Measurements from ENCODE around the gene ZNF768. TPM values are rescaled to one million over a fixed set of nuclear protein-coding genes. Genes with fewer than 3 reads are reported as not detected.
"Not testable (repeated sequence)": the region's sequence is repeated elsewhere in the genome, so short reads cannot be mapped to it uniquely, and the experiment has no call there.

The ZNF768 gene
- total and polyA plus RNA-seq, 4 donors: 11.2 to 55.7 (median 45.8) TPM

- no peak overlapping the region for H3K4me3 ChIP-seq (ENCODE audit: low read depth, low read length)
- 78% methylated on average over 5 of the region's 5 CpGs for WGBS (ENCODE audit: insufficient coverage)
- no peaks in the 10 kb centered on the region for H3K4me1 ChIP-seq (ENCODE audit: control insufficient read depth, insufficient read depth, low read length)
- H3K27me3 ChIP-seq (ENCODE audit: control insufficient read depth, insufficient read depth, low read length): no peaks in the 10 kb centered on the region
- H3K27ac ChIP-seq (ENCODE audit: low read depth, low read length): no peak overlapping the region
- no peaks in the 10 kb centered on the region for H3K9me3 ChIP-seq (ENCODE audit: control insufficient read depth, insufficient read depth, low read length)
- peaks cover 6% of the 10 kb centered on the region for H3K36me3 ChIP-seq (ENCODE audit: control insufficient read depth, insufficient read depth, low read length)
- no peak for DNase-seq (ENCODE audit: low read depth in 4 of 6, low spot score in 6 of 6)
Observed at GRCh38 chr16:30543067-30543466, 16.7 kb upstream of the ZNF768 start.

GRCh38 chr16:30541502-30542329 lies 15.3 kb upstream of the ZNF768 start:
- no peak overlapping the region for H3K27ac ChIP-seq (ENCODE audit: low read depth, low read length)
- H3K27me3 ChIP-seq (ENCODE audit: control insufficient read depth, insufficient read depth, low read length): no peaks in the 10 kb centered on the region
- no peak for DNase-seq (ENCODE audit: low read depth in 4 of 6, low spot score in 6 of 6)
- H3K4me3 ChIP-seq (ENCODE audit: low read depth, low read length): no peak overlapping the region
- peaks cover 6% of the 10 kb centered on the region for H3K36me3 ChIP-seq (ENCODE audit: control insufficient read depth, insufficient read depth, low read length)
- H3K9me3 ChIP-seq (ENCODE audit: control insufficient read depth, insufficient read depth, low read length): no peaks in the 10 kb centered on the region
- WGBS (ENCODE audit: insufficient coverage): 53% methylated on average over 4 of the region's 10 CpGs
- no peaks in the 10 kb centered on the region for H3K4me1 ChIP-seq (ENCODE audit: control insufficient read depth, insufficient read depth, low read length)

GRCh38 chr16:30540916-30541464 lies 14.6 kb upstream of the ZNF768 start:
- DNase-seq (ENCODE audit: low read depth in 4 of 6, low spot score in 6 of 6); H3K9me3 ChIP-seq (ENCODE audit: control insufficient read depth, insufficient read depth, low read length); H3K36me3 ChIP-seq (ENCODE audit: control insufficient read depth, insufficient read depth, low read length); H3K4me3 ChIP-seq (ENCODE audit: low read depth, low read length); H3K4me1 ChIP-seq (ENCODE audit: control insufficient read depth, insufficient read depth, low read length); H3K27me3 ChIP-seq (ENCODE audit: control insufficient read depth, insufficient read depth, low read length); H3K27ac ChIP-seq (ENCODE audit: low read depth, low read length): not testable (repeated sequence)
- WGBS (ENCODE audit: insufficient coverage): 75% methylated on average over 5 of the region's 9 CpGs

- not testable (repeated sequence) for H3K27ac ChIP-seq (ENCODE audit: low read depth, low read length)
Observed at GRCh38 chr16:30539986-30540526, 13.7 kb upstream of the ZNF768 start.

GRCh38 chr16:30539000-30539964 lies 12.9 kb upstream of the ZNF768 start:
- Histone ChIP-seq H3K4me1 (ENCODE audit: control insufficient read depth, insufficient read depth, low read length) (peaks cover 7% of the 10 kb centered on the region), H3K27ac (ENCODE audit: low read depth, low read length) (no peak overlapping the region), H3K9me3 (ENCODE audit: control insufficient read depth, insufficient read depth, low read length) (no peaks in the 10 kb centered on the region), H3K4me3 (ENCODE audit: low read depth, low read length) (no peak overlapping the region), H3K27me3 (ENCODE audit: control insufficient read depth, insufficient read depth, low read length) (no peaks in the 10 kb centered on the region), H3K36me3 (ENCODE audit: control insufficient read depth, insufficient read depth, low read length) (peaks cover 6% of the 10 kb centered on the region)
- DNase-seq (ENCODE audit: low read depth in 4 of 6, low spot score in 6 of 6): no peak
- 95% methylated on average over 8 of the region's 8 CpGs for WGBS (ENCODE audit: insufficient coverage)

More at GRCh38 chr16:30539986-30540526, 13.7 kb upstream of the ZNF768 start:
- not testable (repeated sequence) for H3K36me3 ChIP-seq (ENCODE audit: control insufficient read depth, insufficient read depth, low read length); H3K9me3 ChIP-seq (ENCODE audit: control insufficient read depth, insufficient read depth, low read length); H3K4me1 ChIP-seq (ENCODE audit: control insufficient read depth, insufficient read depth, low read length); H3K27me3 ChIP-seq (ENCODE audit: control insufficient read depth, insufficient read depth, low read length); DNase-seq (ENCODE audit: low read depth in 4 of 6, low spot score in 6 of 6); H3K4me3 ChIP-seq (ENCODE audit: low read depth, low read length)
- WGBS (ENCODE audit: insufficient coverage): 87% methylated on average over 4 of the region's 13 CpGs

- Histone ChIP-seq H3K36me3 (ENCODE audit: control insufficient read depth, insufficient read depth, low read length) (peaks cover 28% of the 10 kb centered on the region), H3K4me1 (ENCODE audit: control insufficient read depth, insufficient read depth, low read length) (peaks cover 21% of the 10 kb centered on the region)
- 99% methylated on average over 7 of the region's 13 CpGs for WGBS (ENCODE audit: insufficient coverage)
- not testable (repeated sequence) for H3K27ac ChIP-seq (ENCODE audit: low read depth, low read length); DNase-seq (ENCODE audit: low read depth in 4 of 6, low spot score in 6 of 6); H3K4me3 ChIP-seq (ENCODE audit: low read depth, low read length); H3K27me3 ChIP-seq (ENCODE audit: control insufficient read depth, insufficient read depth, low read length); H3K9me3 ChIP-seq (ENCODE audit: control insufficient read depth, insufficient read depth, low read length)
Observed at GRCh38 chr16:30536391-30537024, 10.1 kb upstream of the ZNF768 start.

- peak in 2 of 6 donors; percentile 82 to 84 for DNase-seq (ENCODE audit: low read depth in 4 of 6, low spot score in 6 of 6)
- H3K36me3 ChIP-seq (ENCODE audit: control insufficient read depth, insufficient read depth, low read length): peaks cover 35% of the 10 kb centered on the region
- H3K4me3 ChIP-seq (ENCODE audit: low read depth, low read length): peak overlapping the region; percentile 92
- H3K27ac ChIP-seq (ENCODE audit: low read depth, low read length): peak overlapping the region; percentile 94
- H3K9me3 ChIP-seq (ENCODE audit: control insufficient read depth, insufficient read depth, low read length): no peaks in the 10 kb centered on the region
- peaks cover 21% of the 10 kb centered on the region for H3K4me1 ChIP-seq (ENCODE audit: control insufficient read depth, insufficient read depth, low read length)
- H3K27me3 ChIP-seq (ENCODE audit: control insufficient read depth, insufficient read depth, low read length): no peaks in the 10 kb centered on the region
- 21% methylated on average over 10 of the region's 12 CpGs for WGBS (ENCODE audit: insufficient coverage)
Observed at GRCh38 chr16:30535777-30536190, 9.4 kb upstream of the ZNF768 start.

- under 1% methylated on average over 15 of the region's 18 CpGs for WGBS (ENCODE audit: insufficient coverage)
- H3K27ac ChIP-seq (ENCODE audit: low read depth, low read length): peak overlapping the region; percentile 94
- H3K4me1 ChIP-seq (ENCODE audit: control insufficient read depth, insufficient read depth, low read length): peaks cover 21% of the 10 kb centered on the region
- H3K27me3 ChIP-seq (ENCODE audit: control insufficient read depth, insufficient read depth, low read length): no peaks in the 10 kb centered on the region
- H3K4me3 ChIP-seq (ENCODE audit: low read depth, low read length): peak overlapping the region; percentile 92
- DNase-seq (ENCODE audit: low read depth in 4 of 6, low spot score in 6 of 6): no peak
- H3K9me3 ChIP-seq (ENCODE audit: control insufficient read depth, insufficient read depth, low read length): no peaks in the 10 kb centered on the region
- peaks cover 38% of the 10 kb centered on the region for H3K36me3 ChIP-seq (ENCODE audit: control insufficient read depth, insufficient read depth, low read length)
Observed at GRCh38 chr16:30535106-30535776, 8.9 kb upstream of the ZNF768 start.
